GM12891 (cell line): ENCODE data around the gene NFATC2.

Experiments
- PAX5 ChIP-seq: IDR thresholded peaks from 2 replicates; pipeline ENCODE4 v1.6.1; 2011; ENCODE audit warnings: low read length, moderate library complexity, mild to moderate bottlenecking; ENCODE audit not compliant: insufficient read depth, severe bottlenecking
- POLR2A ChIP-seq: IDR thresholded peaks from 2 replicates; pipeline ENCODE4 v1.6.1; 2011; ENCODE audit warnings: low read depth, low read length, control low read depth
- POLR2AphosphoS5 ChIP-seq: IDR thresholded peaks from 2 replicates; pipeline ENCODE4 v1.6.1; 2011; ENCODE audit warnings: low read depth, low read length, control low read depth
- POU2F2 ChIP-seq: IDR thresholded peaks from 2 replicates; pipeline ENCODE4 v1.6.1; 2011; ENCODE audit warnings: low read depth, mild to moderate bottlenecking, control low read depth, low read length, moderate library complexity
- SPI1 ChIP-seq: IDR thresholded peaks from 2 replicates; pipeline ENCODE4 v1.6.1; 2011; ENCODE audit warnings: low read depth, low read length, control low read depth
- TAF1 ChIP-seq: IDR thresholded peaks from 2 replicates; pipeline ENCODE4 v1.6.1; 2011; ENCODE audit warnings: low read depth, low read length, control low read depth

- TF ChIP-seq POU2F2 (peak; percentile 61; the same call in 1 of the 2 replicates), POLR2A (no peak), POLR2AphosphoS5 (no peak), TAF1 (no peak), SPI1 (peak; percentile 73), PAX5 (no peak)
These were observed 101.9 kb downstream of the NFATC2 start for GRCh38 chr20:51440589-51440988.
